CD4-positive, alpha-beta memory T cell (primary cell): ENCODE data around the gene ARTN. TPM values are rescaled to one million over a fixed set of nuclear protein-coding genes. Genes with fewer than 3 reads are reported as not detected.

Source experiments
- CTCF ChIA-PET: fragments of 350-600 bp; sonication (Branson Sonifier 250); formaldehyde crosslinking; loops from one replicate; lab custom pipeline; 2021; ENCODE audit warnings: inconsistent platforms; ENCODE audit not compliant: partially characterized antibody; lab: Charles Lee
- POLR2A ChIA-PET: fragments of 350-600 bp; sonication (Branson Sonifier 250); formaldehyde crosslinking; loops from one replicate; lab custom pipeline; 2021; ENCODE audit not compliant: partially characterized antibody; lab: Charles Lee
- DNase-seq, 5 donors: peaks; one replicate each; pipeline versions ENCODE4 v3.0.0 to v3.0.0-alpha.2; 2020 to 2022; ENCODE audit warnings: mixed read lengths in 1 of 5
- H3K27ac ChIP-seq: one replicate; pipeline ENCODE4 v1.7.0; 2013; ENCODE audit warnings: low read depth, low read length
- H3K27me3 ChIP-seq: 2 replicates; pipeline ENCODE4 v1.7.0; 2013; ENCODE audit warnings: mild to moderate bottlenecking, low read length, moderate library complexity; ENCODE audit not compliant: insufficient read depth
- H3K36me3 ChIP-seq: 2 replicates; pipeline ENCODE4 v1.7.0; 2013; ENCODE audit warnings: mild to moderate bottlenecking, low read length, moderate library complexity; ENCODE audit not compliant: insufficient read depth
- H3K4me1 ChIP-seq: 2 replicates; pipeline ENCODE4 v1.7.0; 2013; ENCODE audit warnings: mild to moderate bottlenecking, low read length, moderate library complexity; ENCODE audit not compliant: insufficient read depth
- H3K4me3 ChIP-seq, 2 donors: one replicate each; pipeline ENCODE4 v1.7.0; 2013; ENCODE audit warnings: low read length in 2 of 2, mild to moderate bottlenecking in 1 of 2
- H3K9me3 ChIP-seq, 2 donors: one replicate each; pipeline ENCODE4 v1.7.0; 2013; ENCODE audit warnings: low read length in 2 of 2, control low read depth in 1 of 2; ENCODE audit not compliant: control insufficient read depth in 1 of 2
- H3K27ac Mint-ChIP-seq, 7 donors: one replicate each; pipeline ENCODE4 v1.8.0; 2020 to 2021; ENCODE audit warnings: mixed read lengths in 7 of 7, mild to moderate bottlenecking in 6 of 7, inconsistent platforms in 3 of 7, moderate library complexity in 3 of 7
- H3K27me3 Mint-ChIP-seq, 2 donors: one replicate each; pipeline ENCODE4 v1.8.0; 2020 to 2021; ENCODE audit warnings: mixed read lengths in 2 of 2
- H3K36me3 Mint-ChIP-seq, 2 donors: one replicate each; pipeline ENCODE4 v1.8.0; 2020 to 2021; ENCODE audit warnings: mixed read lengths in 2 of 2, inconsistent platforms in 1 of 2, mild to moderate bottlenecking in 1 of 2
- H3K4me1 Mint-ChIP-seq, 4 donors: one replicate each; pipeline ENCODE4 v1.8.0; 2020 to 2021; ENCODE audit warnings: mixed read lengths in 4 of 4, mild to moderate bottlenecking in 1 of 4
- H3K4me3 Mint-ChIP-seq, 8 donors: one replicate each; pipeline ENCODE4 v1.8.0; 2020 to 2021; ENCODE audit warnings: mixed read lengths in 8 of 8, mild to moderate bottlenecking in 7 of 8, moderate library complexity in 6 of 8, inconsistent platforms in 3 of 8
- H3K9me3 Mint-ChIP-seq, 8 donors: one replicate each; pipeline ENCODE4 v1.8.0; 2020 to 2021; ENCODE audit warnings: mixed read lengths in 8 of 8, mild to moderate bottlenecking in 5 of 8, inconsistent platforms in 3 of 8, moderate library complexity in 1 of 8
- intact Hi-C: fragments of 100-400 bp; cut with micrococcal nuclease; formaldehyde crosslinking; loops from one replicate; pipeline ENCODE4 v1.15.1; 2023
- polyA plus RNA-seq, 2 donors: library from polyadenylated mRNA; unstranded; fragments of 300-500 nt; fragmentation: Illumina TruSeq; gene quantifications; one replicate each; pipeline ENCODE4 v1.2.3, GENCODE V29; 2021
- total RNA-seq, 2 experiments: library from RNA; stranded (reverse); gene quantifications; one replicate each; pipeline ENCODE4 v1.2.3, GENCODE V29; 2021

The ARTN gene
- total and polyA plus RNA-seq, 4 experiments from 2014 or later, result 0.41 TPM; not detected in 3

GRCh38 chr1:43983253-43983899 is 49.8 kb downstream of the ARTN start:
- Mint-ChIP-seq H3K36me3 (peaks cover under 1 to 8% of the 10 kb centered on the region in 2 donors), H3K27ac (no peak overlapping the region), H3K27me3 (no peaks in the 10 kb centered on the region), H3K9me3 (peaks cover 0 to 2% (median 0%) of the 10 kb centered on the region in 8 donors), H3K4me3 (no peak overlapping the region), H3K4me1 (peaks cover 10 to 20% (median 15%) of the 10 kb centered on the region in 4 donors)
- Histone ChIP-seq H3K36me3 (peaks cover 2% of the 10 kb centered on the region), H3K9me3 (no peaks in the 10 kb centered on the region), H3K27ac (no peak overlapping the region), H3K4me3 (no peak overlapping the region), H3K27me3 (no peaks in the 10 kb centered on the region), H3K4me1 (peaks cover 12% of the 10 kb centered on the region)
- ChIA-PET POLR2A (no interaction called here), CTCF (no interaction called here)
- DNase-seq, result no peak
- intact Hi-C loops, result no loop called here

GRCh38 chr1:43984855-43985254 is 51.3 kb downstream of the ARTN start:
- H3K27me3 ChIP-seq, result no peaks in the 10 kb centered on the region
- H3K4me1 ChIP-seq, result peaks cover 4% of the 10 kb centered on the region
- Mint-ChIP-seq H3K27me3 (no peaks in the 10 kb centered on the region), H3K36me3 (peaks cover 0 to 3% of the 10 kb centered on the region in 2 donors), H3K4me1 (peaks cover 6 to 13% (median 8%) of the 10 kb centered on the region in 4 donors), H3K27ac (no peak overlapping the region), H3K9me3 (peaks cover 0 to 2% (median 0%) of the 10 kb centered on the region in 8 donors), H3K4me3 (no peak overlapping the region)
- intact Hi-C loops, result no loop called here
- no peak overlapping the region for H3K27ac ChIP-seq
- H3K9me3 ChIP-seq, result no peaks in the 10 kb centered on the region
- ChIA-PET POLR2A (no interaction called here), CTCF (no interaction called here)
- DNase-seq, result no peak
- no peaks in the 10 kb centered on the region for H3K36me3 ChIP-seq
- H3K4me3 ChIP-seq, result no peak overlapping the region

GRCh38 chr1:43985984-43986595 is 52.5 kb downstream of the ARTN start:
- POLR2A ChIA-PET, result no interaction called here
- no peaks in the 10 kb centered on the region for H3K36me3 Mint-ChIP-seq
- H3K36me3 ChIP-seq, result no peaks in the 10 kb centered on the region
- peaks cover 4% of the 10 kb centered on the region for H3K4me1 ChIP-seq
- no peaks in the 10 kb centered on the region for H3K27me3 Mint-ChIP-seq
- intact Hi-C loops, result no loop called here
- no peaks in the 10 kb centered on the region for H3K27me3 ChIP-seq
- peaks cover 2 to 5% (median 2%) of the 10 kb centered on the region in 4 donors for H3K4me1 Mint-ChIP-seq
- peaks cover 0 to 2% (median 0%) of the 10 kb centered on the region in 8 donors for H3K9me3 Mint-ChIP-seq
- CTCF ChIA-PET, result no interaction called here
- no peaks in the 10 kb centered on the region for H3K9me3 ChIP-seq
- H3K4me3 ChIP-seq, result no peak overlapping the region
- no peak overlapping the region for H3K4me3 Mint-ChIP-seq
- no peak for DNase-seq
- H3K27ac ChIP-seq, result no peak overlapping the region
- H3K27ac Mint-ChIP-seq, result peak overlapping the region in 1 of 7 donors; percentile 13

GRCh38 chr1:43986712-43987111 is 53.1 kb downstream of the ARTN start:
- Histone ChIP-seq H3K27ac (no peak overlapping the region), H3K9me3 (no peaks in the 10 kb centered on the region), H3K4me3 (no peak overlapping the region), H3K4me1 (peaks cover 6% of the 10 kb centered on the region), H3K36me3 (no peaks in the 10 kb centered on the region), H3K27me3 (no peaks in the 10 kb centered on the region)
- H3K4me1 Mint-ChIP-seq, result peaks cover 2 to 11% (median 5%) of the 10 kb centered on the region in 4 donors
- intact Hi-C loops, result no loop called here
- ChIA-PET CTCF (interaction anchor here (1.7 kb wide), 1 partner anchor 61 kb away, joined by 4 read pairs; no protein-coding TSS in a partner anchor), POLR2A (interaction anchor here (1.8 kb wide), 1 partner anchor 8 kb away, joined by 3 read pairs; the partner anchor contains the start of gene B4GALT2)
- H3K4me3 Mint-ChIP-seq, result no peak overlapping the region
- H3K36me3 Mint-ChIP-seq, result peaks cover 0 to 2% of the 10 kb centered on the region in 2 donors
- H3K27me3 Mint-ChIP-seq, result no peaks in the 10 kb centered on the region
- no peak overlapping the region for H3K27ac Mint-ChIP-seq
- DNase-seq, result no peak
- H3K9me3 Mint-ChIP-seq, result peaks cover 0 to 2% (median 0%) of the 10 kb centered on the region in 8 donors

Other genes starting within 250 kb of the ARTN start
- gene ST3GAL3, start 226.3 kb upstream of the ARTN start, total RNA-seq, result 10 to 100 TPM; 22.6 to 29.6 TPM
- gene ST3GAL3, start 226.3 kb upstream of the ARTN start, polyA plus RNA-seq, result 1 to 10 TPM; 6.1 to 9.9 TPM
- 10 to 100 TPM; 18.5 to 20.0 TPM for gene IPO13, start 13.1 kb downstream of the ARTN start, total RNA-seq
- 10 to 100 TPM in 1 of 2 donors, 1 to 10 TPM in 1; 7.5 to 16.8 TPM for gene IPO13, start 13.1 kb downstream of the ARTN start, polyA plus RNA-seq
- 10 to 100 TPM; 25.5 to 28.5 TPM for gene DPH2, start 36.2 kb downstream of the ARTN start, total RNA-seq
- 10 to 100 TPM; 29.1 to 33.1 TPM for gene DPH2, start 36.2 kb downstream of the ARTN start, polyA plus RNA-seq
- gene ATP6V0B, start 41.2 kb downstream of the ARTN start, total RNA-seq, result 10 to 100 TPM; 59.8 to 73.9 TPM
- gene ATP6V0B, start 41.2 kb downstream of the ARTN start, polyA plus RNA-seq, result 100 to 1,000 TPM; 186 to 310 TPM
- gene B4GALT2, start 45.4 kb downstream of the ARTN start, total RNA-seq, result 1 to 10 TPM in 1 of 2 experiments, under 1 TPM in 1; 0.58 to 2.1 TPM
- 1 to 10 TPM in 1 of 2 donors, under 1 TPM in 1; 0.26 to 1.5 TPM for gene B4GALT2, start 45.4 kb downstream of the ARTN start, polyA plus RNA-seq
- gene CCDC24, start 57.8 kb downstream of the ARTN start, total RNA-seq, result 1 to 10 TPM; 1.5 to 1.9 TPM
- 1 to 10 TPM; 1.1 to 1.4 TPM for gene CCDC24, start 57.8 kb downstream of the ARTN start, polyA plus RNA-seq
- gene SLC6A9, start 97.7 kb downstream of the ARTN start, total RNA-seq, result under 1 TPM; 0.75 to 0.84 TPM
- gene SLC6A9, start 97.7 kb downstream of the ARTN start, polyA plus RNA-seq, result not detected
- gene KLF17, start 185.0 kb downstream of the ARTN start, total RNA-seq, result not detected
- not detected for gene KLF17, start 185.0 kb downstream of the ARTN start, polyA plus RNA-seq
- gene KLF18, start 207.8 kb downstream of the ARTN start, total RNA-seq, result not detected
- gene KLF18, start 207.8 kb downstream of the ARTN start, polyA plus RNA-seq, result not detected